Esophagus squamous epithelium (tissue), 4 donors: ENCODE measurements around the gene MAPK1IP1L.

Source experiments
- CTCF ChIP-seq, 6 experiments: fragments of 450-650 bp in 4 of 6; fragments of 200-600 bp in 2 of 6; sonication (generic) in 2 of 6; IDR thresholded peaks; one replicate each; pipeline ENCODE4 v1.5.1; 2016 to 2019; ENCODE audit warnings: antibody characterized with exemption in 6 of 6, mild to moderate bottlenecking in 4 of 6, moderate library complexity in 4 of 6
- POLR2A ChIP-seq, 4 donors: fragments of 450-650 bp; IDR thresholded peaks; one replicate each; pipeline ENCODE4 v1.6.1; 2017; ENCODE audit warnings: antibody characterized with exemption in 4 of 4, mild to moderate bottlenecking in 4 of 4, moderate library complexity in 3 of 4

- TF ChIP-seq POLR2A (IDR thresholded peaks at IDR 0.05) (no peak), CTCF (IDR thresholded peaks at IDR 0.05) (no peak)
Observed at GRCh38 chr14:55109836-55110235, 58.4 kb downstream of the MAPK1IP1L start.
